ENCODE measurements around the gene CLSTN2.

The CLSTN2 gene

DNA sequence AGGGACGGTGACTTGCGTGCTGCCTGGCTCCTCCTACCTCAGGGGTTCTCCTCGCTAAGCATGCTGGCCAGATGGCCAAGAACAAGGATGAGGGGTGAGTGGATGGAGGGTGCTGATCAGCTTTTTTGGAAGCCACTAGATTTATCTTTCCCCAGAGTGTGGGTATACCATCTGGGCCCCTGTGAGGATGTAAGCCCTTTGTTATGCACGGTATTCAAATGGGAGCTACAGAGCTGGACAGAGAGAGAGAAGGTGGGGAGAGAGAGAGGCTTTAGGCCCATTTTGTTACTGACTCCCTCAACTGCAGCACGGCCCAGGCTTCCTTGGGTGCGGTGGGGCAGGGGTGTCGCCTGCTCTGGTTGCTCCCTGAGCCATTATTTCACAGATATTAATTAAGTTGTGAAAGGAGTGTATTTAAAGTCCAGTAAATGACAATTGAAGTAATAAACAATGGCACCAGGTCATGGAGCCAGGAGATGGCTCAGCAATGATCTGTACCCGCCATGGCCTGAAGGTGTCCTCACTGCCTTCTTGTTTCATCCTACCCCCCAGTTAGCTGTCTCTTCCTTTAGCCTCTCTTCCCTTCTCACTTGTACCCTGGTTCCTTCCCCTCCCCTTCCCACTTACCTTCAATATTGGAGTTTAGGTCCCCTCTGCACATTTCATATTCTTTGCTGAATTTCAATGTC is 158.0 kb downstream of the CLSTN2 start:
- H4K8ac ChIP-seq (ENCODE audit: low read length): no peak overlapping the region
- H3K4ac ChIP-seq (ENCODE audit: low read depth in 1 of 2, low read length in 2 of 2): no peak overlapping the region
- H3K23ac ChIP-seq (ENCODE audit: low read length in 2 of 2): no peak overlapping the region
- H3K14ac ChIP-seq (ENCODE audit: low read length in 2 of 2): no peak overlapping the region
- H3K27ac ChIP-seq (ENCODE audit: low read length, poor library complexity, severe bottlenecking): no peak overlapping the region
- no peak overlapping the region for H2BK5ac ChIP-seq (ENCODE audit: low read depth, low read length, poor library complexity, severe bottlenecking)
- no peak overlapping the region for H3K4me2 ChIP-seq (ENCODE audit: low read length, poor library complexity, severe bottlenecking)
- H3K36me3 ChIP-seq (ENCODE audit: control insufficient read depth in 1 of 2, insufficient read depth in 2 of 2, low read depth in 1 of 2, low read length in 2 of 2): peaks cover 0 to 3% of the 10 kb centered on the region in 2 experiments
- 79% methylated on average over 8 of the region's 8 CpGs for WGBS
- DNase-seq: no peak
- H3K9ac ChIP-seq (ENCODE audit: low read length): no peak overlapping the region
- peaks cover 0 to 5% of the 10 kb centered on the region in 2 experiments for H3K27me3 ChIP-seq (ENCODE audit: control insufficient read depth in 1 of 2, insufficient read depth in 1 of 2, low read length in 2 of 2)
- H3K79me1 ChIP-seq (replicated peaks; ENCODE audit: low read length, poor library complexity, severe bottlenecking): peaks cover 4% of the 10 kb centered on the region
- no peak overlapping the region for H2BK15ac ChIP-seq (ENCODE audit: low read depth, poor library complexity, severe bottlenecking)
- no peak overlapping the region for H2AFZ ChIP-seq (ENCODE audit: low read depth, low read length)
- H4K91ac ChIP-seq (ENCODE audit: low read length): no peak overlapping the region
- H2AK5ac ChIP-seq (ENCODE audit: low read length, severe bottlenecking): no peak overlapping the region
- H3K4me3 ChIP-seq (ENCODE audit: insufficient read depth in 1 of 2, low read depth in 1 of 2, low read length in 2 of 2): no peak overlapping the region
- no peak overlapping the region for H3K18ac ChIP-seq (ENCODE audit: low read depth in 1 of 2, low read length in 2 of 2)
- H2BK12ac ChIP-seq (ENCODE audit: low read length in 2 of 2): no peak overlapping the region
- peaks cover 7% of the 10 kb centered on the region for H3K4me1 ChIP-seq (ENCODE audit: control insufficient read depth, insufficient read depth, low read depth, low read length)
- no peaks in the 10 kb centered on the region for H3K9me3 ChIP-seq (ENCODE audit: control insufficient read depth, low read length)
- no peak overlapping the region for H2BK120ac ChIP-seq (ENCODE audit: low read depth, low read length)

DNA sequence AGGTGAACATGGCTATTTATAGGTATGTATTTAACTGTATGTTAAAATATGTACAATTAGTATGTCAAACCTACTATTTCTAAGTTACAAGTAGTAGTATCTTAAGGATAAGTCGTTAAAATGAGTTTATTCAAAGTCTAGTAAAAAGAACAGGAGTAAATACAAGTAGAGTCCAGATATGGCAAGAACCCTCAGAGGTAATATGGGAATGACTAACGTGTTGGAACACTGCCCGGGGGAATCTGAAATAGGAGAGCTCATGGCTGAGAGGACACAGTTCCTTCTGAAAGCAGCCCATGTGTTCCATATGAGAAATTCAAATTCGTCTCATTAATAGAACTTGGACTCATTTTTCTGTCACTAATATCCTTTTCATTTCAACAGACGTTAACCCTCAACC is 158.8 kb downstream of the CLSTN2 start:
- no peak for DNase-seq
- Histone ChIP-seq H3K4me1 (ENCODE audit: control insufficient read depth, insufficient read depth, low read depth, low read length) (peaks cover 7% of the 10 kb centered on the region), H2BK120ac (ENCODE audit: low read depth, low read length) (no peak overlapping the region), H2AFZ (ENCODE audit: low read depth, low read length) (no peak overlapping the region), H2AK5ac (ENCODE audit: low read length, severe bottlenecking) (no peak overlapping the region), H2BK12ac (ENCODE audit: low read length in 2 of 2) (no peak overlapping the region), H3K4ac (ENCODE audit: low read depth in 1 of 2, low read length in 2 of 2) (no peak overlapping the region), H3K27me3 (ENCODE audit: control insufficient read depth in 1 of 2, insufficient read depth in 1 of 2, low read length in 2 of 2) (peaks cover 0 to 5% of the 10 kb centered on the region in 2 experiments), H3K18ac (ENCODE audit: low read depth in 1 of 2, low read length in 2 of 2) (no peak overlapping the region), H3K14ac (ENCODE audit: low read length in 2 of 2) (no peak overlapping the region), H2BK15ac (ENCODE audit: low read depth, poor library complexity, severe bottlenecking) (no peak overlapping the region), H3K36me3 (ENCODE audit: control insufficient read depth in 1 of 2, insufficient read depth in 2 of 2, low read depth in 1 of 2, low read length in 2 of 2) (peaks cover 0 to 3% of the 10 kb centered on the region in 2 experiments), H3K27ac (ENCODE audit: low read length, poor library complexity, severe bottlenecking) (no peak overlapping the region), H3K9me3 (ENCODE audit: control insufficient read depth, low read length) (no peaks in the 10 kb centered on the region), H3K9ac (ENCODE audit: low read length) (no peak overlapping the region), H3K23ac (ENCODE audit: low read length in 2 of 2) (no peak overlapping the region), H4K8ac (ENCODE audit: low read length) (no peak overlapping the region), H3K79me1 (replicated peaks; ENCODE audit: low read length, poor library complexity, severe bottlenecking) (peaks cover 2% of the 10 kb centered on the region), H3K4me2 (ENCODE audit: low read length, poor library complexity, severe bottlenecking) (no peak overlapping the region), H2BK5ac (ENCODE audit: low read depth, low read length, poor library complexity, severe bottlenecking) (no peak overlapping the region), H3K4me3 (ENCODE audit: insufficient read depth in 1 of 2, low read depth in 1 of 2, low read length in 2 of 2) (no peak overlapping the region), H4K91ac (ENCODE audit: low read length) (no peak overlapping the region)
- WGBS: 49% methylated on average over 4 of the region's 5 CpGs

DNA sequence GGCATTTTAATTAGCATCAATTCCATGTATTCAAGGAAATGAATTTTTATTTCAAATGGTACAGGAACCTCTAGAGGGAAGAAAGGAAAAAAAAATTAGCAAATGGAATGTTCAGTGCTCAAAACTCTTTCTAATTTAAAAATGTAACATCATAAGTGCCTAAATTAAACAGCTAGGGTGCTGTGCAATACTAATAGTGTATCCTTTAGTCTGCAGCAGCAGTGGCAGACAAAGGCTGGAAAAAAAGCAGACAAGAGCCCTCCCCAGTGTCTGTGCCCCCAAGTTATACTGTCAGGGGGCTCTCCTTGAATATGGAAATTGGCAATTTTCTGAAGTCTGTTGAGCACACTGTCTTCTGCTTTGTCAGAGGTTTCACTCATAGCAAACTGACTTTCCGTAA is 159.5 kb downstream of the CLSTN2 start:
- Histone ChIP-seq H2BK12ac (ENCODE audit: low read length in 2 of 2) (no peak overlapping the region), H2BK120ac (ENCODE audit: low read depth, low read length) (no peak overlapping the region), H3K27me3 (ENCODE audit: control insufficient read depth in 1 of 2, insufficient read depth in 1 of 2, low read length in 2 of 2) (peaks cover 0 to 5% of the 10 kb centered on the region in 2 experiments), H4K8ac (ENCODE audit: low read length) (no peak overlapping the region), H2AK5ac (ENCODE audit: low read length, severe bottlenecking) (no peak overlapping the region), H3K9me3 (ENCODE audit: control insufficient read depth, low read length) (no peaks in the 10 kb centered on the region), H3K4me2 (ENCODE audit: low read length, poor library complexity, severe bottlenecking) (no peak overlapping the region), H2BK15ac (ENCODE audit: low read depth, poor library complexity, severe bottlenecking) (no peak overlapping the region), H3K23ac (ENCODE audit: low read length in 2 of 2) (no peak overlapping the region), H3K36me3 (ENCODE audit: control insufficient read depth in 1 of 2, insufficient read depth in 2 of 2, low read depth in 1 of 2, low read length in 2 of 2) (peaks cover 0 to 3% of the 10 kb centered on the region in 2 experiments), H3K14ac (ENCODE audit: low read length in 2 of 2) (no peak overlapping the region), H3K79me1 (replicated peaks; ENCODE audit: low read length, poor library complexity, severe bottlenecking) (peaks cover 2% of the 10 kb centered on the region), H3K27ac (ENCODE audit: low read length, poor library complexity, severe bottlenecking) (no peak overlapping the region), H3K4me3 (ENCODE audit: insufficient read depth in 1 of 2, low read depth in 1 of 2, low read length in 2 of 2) (no peak overlapping the region), H2BK5ac (ENCODE audit: low read depth, low read length, poor library complexity, severe bottlenecking) (peak overlapping the region; percentile 2), H3K4me1 (ENCODE audit: control insufficient read depth, insufficient read depth, low read depth, low read length) (peaks cover 7% of the 10 kb centered on the region), H3K4ac (ENCODE audit: low read depth in 1 of 2, low read length in 2 of 2) (no peak overlapping the region), H3K18ac (ENCODE audit: low read depth in 1 of 2, low read length in 2 of 2) (no peak overlapping the region), H3K9ac (ENCODE audit: low read length) (peak overlapping the region; percentile 27), H4K91ac (ENCODE audit: low read length) (no peak overlapping the region), H2AFZ (ENCODE audit: low read depth, low read length) (no peak overlapping the region)
- 100% methylated on average over 1 of the region's 1 CpG for WGBS
- no peak for DNase-seq

DNA sequence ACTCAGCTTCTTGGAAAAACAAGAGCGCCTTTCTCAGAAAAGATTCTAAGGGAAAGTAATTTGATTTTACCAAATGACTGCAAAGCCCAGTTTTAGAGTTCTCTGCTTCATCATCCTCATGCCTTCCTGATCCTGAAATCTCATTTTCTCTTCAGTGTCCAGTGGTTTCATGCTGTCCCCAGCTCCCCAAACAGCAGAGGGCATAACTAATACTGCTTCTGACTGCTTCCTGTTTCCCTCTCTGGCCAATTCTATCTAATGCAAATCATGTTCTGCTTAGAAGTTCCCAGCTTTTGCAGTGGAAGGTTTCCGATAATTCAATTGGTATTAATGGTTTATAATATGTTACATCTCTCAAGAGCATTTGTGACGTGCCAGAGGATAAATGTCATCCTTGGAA is 161.1 kb downstream of the CLSTN2 start:
- no peak overlapping the region for H4K8ac ChIP-seq (ENCODE audit: low read length)
- H2BK12ac ChIP-seq (ENCODE audit: low read length in 2 of 2): no peak overlapping the region
- peaks cover 0 to 13% of the 10 kb centered on the region in 2 experiments for H3K27me3 ChIP-seq (ENCODE audit: control insufficient read depth in 1 of 2, insufficient read depth in 1 of 2, low read length in 2 of 2)
- H2AK5ac ChIP-seq (ENCODE audit: low read length, severe bottlenecking): no peak overlapping the region
- peaks cover 2% of the 10 kb centered on the region for H3K79me1 ChIP-seq (replicated peaks; ENCODE audit: low read length, poor library complexity, severe bottlenecking)
- no peak overlapping the region for H2BK5ac ChIP-seq (ENCODE audit: low read depth, low read length, poor library complexity, severe bottlenecking)
- H3K4me1 ChIP-seq (ENCODE audit: control insufficient read depth, insufficient read depth, low read depth, low read length): peaks cover 6% of the 10 kb centered on the region
- H3K18ac ChIP-seq (ENCODE audit: low read depth in 1 of 2, low read length in 2 of 2): no peak overlapping the region
- H2AFZ ChIP-seq (ENCODE audit: low read depth, low read length): no peak overlapping the region
- H3K4me2 ChIP-seq (ENCODE audit: low read length, poor library complexity, severe bottlenecking): no peak overlapping the region
- WGBS: 85% methylated on average over 3 of the region's 3 CpGs
- no peak overlapping the region for H3K23ac ChIP-seq (ENCODE audit: low read length in 2 of 2)
- no peak overlapping the region for H3K27ac ChIP-seq (ENCODE audit: low read length, poor library complexity, severe bottlenecking)
- no peak overlapping the region for H4K91ac ChIP-seq (ENCODE audit: low read length)
- no peaks in the 10 kb centered on the region for H3K9me3 ChIP-seq (ENCODE audit: control insufficient read depth, low read length)
- H2BK15ac ChIP-seq (ENCODE audit: low read depth, poor library complexity, severe bottlenecking): no peak overlapping the region
- H2BK120ac ChIP-seq (ENCODE audit: low read depth, low read length): no peak overlapping the region
- peaks cover 0 to 3% of the 10 kb centered on the region in 2 experiments for H3K36me3 ChIP-seq (ENCODE audit: control insufficient read depth in 1 of 2, insufficient read depth in 2 of 2, low read depth in 1 of 2, low read length in 2 of 2)
- H3K9ac ChIP-seq (ENCODE audit: low read length): no peak overlapping the region
- H3K4ac ChIP-seq (ENCODE audit: low read depth in 1 of 2, low read length in 2 of 2): no peak overlapping the region
- H3K14ac ChIP-seq (ENCODE audit: low read length in 2 of 2): no peak overlapping the region
- DNase-seq: no peak
- H3K4me3 ChIP-seq (ENCODE audit: insufficient read depth in 1 of 2, low read depth in 1 of 2, low read length in 2 of 2): no peak overlapping the region
